AG10803 (cell line): ENCODE data around the gene OXA1L.
"Not testable (repeated sequence)": the region's sequence is repeated elsewhere in the genome, so short reads cannot be mapped to it uniquely, and the experiment has no call there.

ENCODE experiments used
- DNase-seq: peaks from one replicate; pipeline ENCODE4 v3.0.0; 2010; ENCODE audit warnings: low read depth
- H3K4me3 ChIP-seq: 2 replicates; pipeline ENCODE4 v1.5.1; 2011; ENCODE audit warnings: mild to moderate bottlenecking, low read length, control low read depth
- CTCF ChIP-seq: conservative IDR thresholded peaks from 2 replicates; pipeline ENCODE4 v1.5.1; 2011; ENCODE audit warnings: mild to moderate bottlenecking, low read length, control low read depth, inconsistent platforms

Gene OXA1L

DNA sequence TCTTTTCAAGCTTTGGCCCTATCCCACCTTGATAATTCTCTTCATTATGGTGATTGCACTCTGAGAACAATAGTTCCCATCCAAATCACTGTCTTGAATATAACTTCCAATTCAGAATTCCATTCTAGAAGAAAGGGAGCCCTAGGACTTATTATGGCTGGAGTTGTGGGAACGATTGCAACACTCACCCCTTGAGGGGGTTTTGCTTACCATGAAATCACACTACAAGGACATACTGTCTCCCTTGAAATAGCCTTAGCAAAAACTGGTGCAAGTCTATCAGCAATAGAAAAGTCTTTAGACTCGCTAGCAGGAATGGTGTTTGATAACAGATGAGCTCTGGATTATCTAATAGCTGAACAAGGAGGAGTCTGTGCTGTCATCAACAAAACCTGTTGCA, 31.4 kb upstream of the OXA1L start:
- DNase-seq = no peak
- H3K4me3 ChIP-seq = no peak overlapping the region
- TF ChIP-seq CTCF = no peak

- H3K4me3 ChIP-seq, DNase-seq: not testable (repeated sequence)
Observed at GRCh38 chr14:22736384-22736783, 30.1 kb upstream of the OXA1L start.

DNA sequence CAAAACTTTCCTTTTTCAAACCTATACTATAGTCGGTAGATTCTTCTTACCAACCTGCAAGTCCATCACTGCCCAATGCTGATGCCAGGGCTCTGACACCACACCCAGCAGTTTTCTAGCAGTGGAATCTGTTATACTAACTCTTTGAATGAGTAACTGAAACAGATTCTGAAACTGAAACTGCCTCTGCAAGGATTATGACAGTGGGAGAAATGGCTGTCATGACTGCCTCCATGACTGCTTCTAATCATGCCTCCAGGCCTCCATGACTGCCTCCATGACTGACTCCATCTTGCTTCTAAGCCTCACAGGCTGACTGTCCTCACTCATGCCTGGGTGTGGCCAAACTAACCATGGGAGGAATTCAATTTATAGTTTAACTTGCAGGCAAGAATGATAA, 29.4 kb upstream of the OXA1L start:
- TF ChIP-seq CTCF = no peak
- no peak for DNase-seq
- no peak overlapping the region for H3K4me3 ChIP-seq

DNA sequence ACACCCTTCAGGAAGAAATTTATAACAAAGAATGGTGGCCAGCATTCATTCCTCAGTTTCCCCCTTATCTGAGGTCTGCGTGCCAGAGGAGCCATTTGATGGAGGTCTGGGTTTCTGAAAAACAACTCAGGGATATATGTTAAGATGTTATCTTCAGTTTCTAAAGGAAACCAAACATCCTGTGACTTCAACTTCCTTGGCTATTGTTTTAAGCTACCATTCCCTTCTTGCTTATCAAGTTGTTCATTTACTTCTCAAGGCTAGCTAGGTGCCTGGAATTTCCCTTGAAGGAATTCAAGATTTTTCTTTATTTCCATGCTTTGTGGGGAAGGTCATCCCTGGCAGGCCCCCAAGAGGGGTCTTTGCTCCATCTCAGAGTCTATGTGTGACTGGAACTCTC, 27.1 kb upstream of the OXA1L start:
- no peak overlapping the region for H3K4me3 ChIP-seq
- no peak for TF ChIP-seq CTCF
- no peak for DNase-seq

DNA sequence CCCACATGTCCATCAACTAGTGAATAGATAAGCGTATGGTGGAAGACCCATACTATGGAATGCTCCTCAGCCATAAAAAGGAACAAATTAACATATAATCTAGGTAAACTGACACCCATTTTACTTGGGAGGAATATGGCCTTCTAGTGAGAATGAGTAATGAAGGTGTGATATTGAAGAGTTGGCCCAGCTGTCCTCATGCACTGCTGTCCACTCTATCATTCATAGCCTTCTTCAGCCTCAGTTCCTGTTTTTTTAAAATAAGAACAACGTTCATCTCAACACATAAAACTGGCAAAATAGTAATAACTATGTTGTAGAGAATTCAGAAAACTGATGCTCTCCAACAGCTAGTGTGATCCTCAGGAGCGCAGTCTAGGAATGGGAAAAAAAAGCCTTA, 26.5 kb upstream of the OXA1L start:
- TF ChIP-seq CTCF = no peak
- no peak for DNase-seq
- no peak overlapping the region for H3K4me3 ChIP-seq

- no peak for TF ChIP-seq CTCF
- no peak overlapping the region for H3K4me3 ChIP-seq
- no peak for DNase-seq
Observed at GRCh38 chr14:22747769-22748168, 18.7 kb upstream of the OXA1L start.

DNA sequence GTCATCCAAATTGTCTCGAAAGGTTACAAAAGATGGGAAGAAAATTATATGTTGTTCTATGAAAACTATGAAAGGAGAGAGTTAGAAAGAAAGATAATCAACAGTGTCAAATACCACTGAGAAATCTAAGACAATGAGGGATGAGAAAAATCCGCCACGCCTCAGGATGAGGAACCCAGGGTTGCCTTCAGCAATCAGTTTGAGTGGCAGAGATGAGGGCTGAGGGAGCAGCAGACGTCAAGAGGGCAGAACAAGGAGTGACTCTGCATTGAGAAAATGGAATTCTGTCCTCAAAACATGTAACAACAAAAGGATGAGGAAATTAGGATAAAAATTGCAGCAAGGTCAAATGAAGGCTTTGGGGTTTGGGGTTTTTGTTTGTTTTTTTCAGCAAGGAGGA, 18.3 kb upstream of the OXA1L start:
- no peak for DNase-seq
- no peak for TF ChIP-seq CTCF
- H3K4me3 ChIP-seq = no peak overlapping the region

- DNase-seq = no peak
- H3K4me3 ChIP-seq = no peak overlapping the region
- no peak for TF ChIP-seq CTCF
Observed at GRCh38 chr14:22748631-22749068, 17.8 kb upstream of the OXA1L start.
